Measurements from ENCODE around the gene LUZP1. TPM values are rescaled to one million over a fixed set of nuclear protein-coding genes. Genes with fewer than 3 reads are reported as not detected.

The LUZP1 gene
- total RNA-seq, 2 experiments from 2014 or later, result 18.4 to 19.1 TPM

DNA sequence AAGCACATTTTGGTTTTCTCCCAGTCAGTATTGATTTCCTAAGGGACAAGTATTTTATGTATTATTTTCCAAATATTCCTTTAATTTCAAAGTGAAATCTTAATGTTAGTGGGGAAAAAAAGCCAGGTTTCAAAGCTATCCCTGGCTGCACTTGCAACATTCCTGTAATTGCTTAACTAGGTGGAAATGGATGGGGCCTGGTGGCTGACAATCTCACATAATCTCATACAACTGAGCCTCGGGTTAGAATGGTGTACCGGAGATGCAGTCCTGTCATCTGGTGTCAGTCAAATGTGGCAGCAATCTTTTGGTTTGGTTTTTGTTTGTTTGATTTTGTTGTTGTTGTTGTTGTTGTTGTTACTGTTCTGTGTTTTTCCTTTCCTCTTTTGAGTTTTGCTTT, 103.3 kb downstream of the LUZP1 start:
- H3K9me3 Mint-ChIP-seq, result no peaks in the 10 kb centered on the region
- POLR2A ChIA-PET, result no interaction called here
- H3K36me3 Mint-ChIP-seq, result peaks cover 25% of the 10 kb centered on the region
- ATAC-seq (ENCODE audit: low read depth) (no peak), DNase-seq (no peak)
- no peak overlapping the region for H3K27ac Mint-ChIP-seq
- no peaks in the 10 kb centered on the region for H3K4me1 Mint-ChIP-seq
- no peaks in the 10 kb centered on the region for H3K27me3 Mint-ChIP-seq
- H3K4me3 Mint-ChIP-seq, result no peak overlapping the region

DNA sequence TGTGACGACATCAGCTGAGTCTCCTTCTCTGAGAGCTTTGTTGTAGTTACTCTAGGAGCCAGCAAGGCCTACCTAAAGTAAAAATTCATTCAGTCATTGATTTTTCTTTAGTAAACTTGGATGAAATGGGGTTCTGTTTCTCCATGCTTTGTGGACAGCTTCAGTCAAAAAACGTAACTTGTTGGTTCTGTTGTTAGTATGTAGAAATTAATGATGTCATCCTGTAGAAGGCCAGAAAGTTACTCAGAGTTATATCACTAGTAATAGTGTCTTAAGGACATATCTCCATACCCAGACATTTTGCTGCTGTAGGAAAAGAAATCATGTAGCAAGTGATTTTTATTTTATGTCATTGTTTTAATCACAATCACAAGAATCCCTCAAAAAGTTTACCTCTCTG, 106.4 kb downstream of the LUZP1 start:
- no peak for ATAC-seq (ENCODE audit: low read depth)
- DNase-seq, result no peak
- Mint-ChIP-seq H3K27ac (no peak overlapping the region), H3K4me1 (no peaks in the 10 kb centered on the region), H3K27me3 (no peaks in the 10 kb centered on the region), H3K36me3 (peaks cover 26% of the 10 kb centered on the region), H3K9me3 (no peaks in the 10 kb centered on the region), H3K4me3 (no peak overlapping the region)
- POLR2A ChIA-PET, result no interaction called here

DNA sequence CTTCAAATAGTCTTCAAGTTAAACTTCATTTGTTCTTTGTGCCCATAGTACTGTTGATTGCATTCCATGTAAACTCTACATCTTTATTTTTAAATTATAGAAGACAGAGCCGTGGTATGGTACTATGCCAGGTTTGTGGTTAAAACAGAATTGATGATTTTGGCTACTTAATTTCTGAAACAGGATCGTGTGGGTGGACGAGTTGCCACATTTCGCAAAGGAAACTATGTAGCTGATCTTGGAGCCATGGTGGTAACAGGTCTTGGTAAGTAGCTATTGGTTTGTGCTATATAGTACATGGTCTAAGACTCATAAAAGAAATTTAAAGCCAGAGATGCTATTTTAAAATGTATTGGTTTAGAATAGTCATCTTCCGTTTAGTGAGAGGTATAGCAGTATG, 111.4 kb downstream of the LUZP1 start:
- no peak for ATAC-seq (ENCODE audit: low read depth)
- peaks cover 21% of the 10 kb centered on the region for H3K36me3 Mint-ChIP-seq
- H3K27ac Mint-ChIP-seq, result no peak overlapping the region
- H3K27me3 Mint-ChIP-seq, result no peaks in the 10 kb centered on the region
- no peaks in the 10 kb centered on the region for H3K4me1 Mint-ChIP-seq
- no peaks in the 10 kb centered on the region for H3K9me3 Mint-ChIP-seq
- H3K4me3 Mint-ChIP-seq, result no peak overlapping the region
- no peak for DNase-seq
- POLR2A ChIA-PET, result interaction anchor here (0.8 kb wide), 1 partner anchor 79 kb away, joined by 5 read pairs; no protein-coding TSS in a partner anchor

GRCh38 chr1:23051290-23051909, 117.3 kb downstream of the LUZP1 start:
- H3K4me3 Mint-ChIP-seq, result no peak overlapping the region
- ATAC-seq (ENCODE audit: low read depth) (no peak), DNase-seq (no peak)
- no peaks in the 10 kb centered on the region for H3K27me3 Mint-ChIP-seq
- peaks cover 3% of the 10 kb centered on the region for H3K4me1 Mint-ChIP-seq
- POLR2A ChIA-PET, result no interaction called here
- no peak overlapping the region for H3K27ac Mint-ChIP-seq
- peaks cover 6% of the 10 kb centered on the region for H3K36me3 Mint-ChIP-seq
- H3K9me3 Mint-ChIP-seq, result no peaks in the 10 kb centered on the region

DNA sequence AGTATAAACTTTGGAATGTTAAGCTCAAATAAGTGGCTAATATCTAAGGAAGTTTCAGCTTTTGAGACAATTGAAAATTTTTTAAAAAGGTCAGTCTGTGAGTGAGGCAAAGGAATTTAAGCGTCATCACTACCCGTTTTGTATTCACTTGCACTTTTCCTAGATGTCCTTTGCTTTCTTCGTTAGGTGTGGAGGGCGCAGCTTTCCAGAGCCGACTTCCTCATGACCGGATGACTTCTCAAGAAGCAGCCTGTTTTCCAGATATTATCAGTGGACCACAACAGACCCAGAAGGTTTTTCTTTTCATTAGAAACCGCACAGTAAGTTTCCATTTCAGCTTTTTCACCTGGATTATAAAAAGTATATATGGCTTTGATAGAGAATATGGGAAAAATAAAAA, 118.5 kb downstream of the LUZP1 start:
- POLR2A ChIA-PET, result no interaction called here
- Mint-ChIP-seq H3K4me3 (no peak overlapping the region), H3K9me3 (no peaks in the 10 kb centered on the region), H3K27ac (no peak overlapping the region), H3K36me3 (peaks cover 10% of the 10 kb centered on the region), H3K4me1 (peaks cover 13% of the 10 kb centered on the region), H3K27me3 (no peaks in the 10 kb centered on the region)
- ATAC-seq (ENCODE audit: low read depth) (no peak), DNase-seq (no peak)

DNA sequence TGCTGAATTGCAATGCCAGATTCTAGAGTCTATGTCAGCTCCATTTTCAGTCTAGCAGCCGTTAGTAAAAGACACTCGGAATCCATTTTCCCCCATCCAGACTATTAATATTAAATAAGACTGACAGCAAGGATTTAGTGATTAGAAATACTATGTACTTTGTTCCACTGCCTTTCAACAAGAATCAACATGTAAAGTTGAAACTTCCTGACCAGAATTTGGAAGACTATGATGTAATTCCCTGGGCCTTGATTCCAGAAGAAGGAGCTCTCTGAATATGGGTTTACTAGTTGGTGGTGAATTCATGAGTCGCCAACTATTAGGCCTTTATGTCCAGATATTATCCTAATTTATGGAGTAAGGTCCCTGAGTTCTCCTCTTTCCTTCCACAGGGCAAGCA, 124.6 kb downstream of the LUZP1 start:
- peaks cover 17% of the 10 kb centered on the region for H3K36me3 Mint-ChIP-seq
- peaks cover 19% of the 10 kb centered on the region for H3K4me1 Mint-ChIP-seq
- H3K27me3 Mint-ChIP-seq, result no peaks in the 10 kb centered on the region
- no peaks in the 10 kb centered on the region for H3K9me3 Mint-ChIP-seq
- ATAC-seq (ENCODE audit: low read depth) (no peak), DNase-seq (no peak)
- no peak overlapping the region for H3K27ac Mint-ChIP-seq
- POLR2A ChIA-PET, result no interaction called here
- no peak overlapping the region for H3K4me3 Mint-ChIP-seq

DNA sequence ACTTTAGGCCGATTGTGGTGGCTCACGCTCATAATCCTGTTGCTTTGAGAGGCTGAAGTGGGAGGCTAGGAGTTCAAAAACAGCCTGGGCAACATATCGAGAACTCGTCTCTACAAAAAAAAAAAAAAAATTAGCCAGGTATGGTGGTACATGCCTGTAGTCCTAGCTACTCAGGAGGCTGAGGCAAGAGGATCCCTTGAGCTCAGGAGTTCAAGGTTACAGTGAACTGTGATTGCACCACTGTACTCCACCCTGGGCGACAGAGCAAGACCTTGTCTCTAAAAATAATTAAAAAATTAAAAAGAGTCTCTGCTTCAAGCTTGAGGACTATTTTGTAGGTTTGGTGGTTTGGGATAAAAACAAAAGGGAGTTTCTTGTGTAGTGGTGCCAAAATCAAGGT, 128.1 kb downstream of the LUZP1 start:
- POLR2A ChIA-PET, result interaction anchor here (0.6 kb wide), 1 partner anchor 1198 kb away, joined by 3 read pairs; no protein-coding TSS in a partner anchor
- DNase-seq (no peak), ATAC-seq (ENCODE audit: low read depth) (no peak)
- H3K27me3 Mint-ChIP-seq, result no peaks in the 10 kb centered on the region
- H3K27ac Mint-ChIP-seq, result no peak overlapping the region
- H3K4me3 Mint-ChIP-seq, result no peak overlapping the region
- H3K36me3 Mint-ChIP-seq, result peaks cover 14% of the 10 kb centered on the region
- peaks cover 9% of the 10 kb centered on the region for H3K4me1 Mint-ChIP-seq
- H3K9me3 Mint-ChIP-seq, result no peaks in the 10 kb centered on the region

DNA sequence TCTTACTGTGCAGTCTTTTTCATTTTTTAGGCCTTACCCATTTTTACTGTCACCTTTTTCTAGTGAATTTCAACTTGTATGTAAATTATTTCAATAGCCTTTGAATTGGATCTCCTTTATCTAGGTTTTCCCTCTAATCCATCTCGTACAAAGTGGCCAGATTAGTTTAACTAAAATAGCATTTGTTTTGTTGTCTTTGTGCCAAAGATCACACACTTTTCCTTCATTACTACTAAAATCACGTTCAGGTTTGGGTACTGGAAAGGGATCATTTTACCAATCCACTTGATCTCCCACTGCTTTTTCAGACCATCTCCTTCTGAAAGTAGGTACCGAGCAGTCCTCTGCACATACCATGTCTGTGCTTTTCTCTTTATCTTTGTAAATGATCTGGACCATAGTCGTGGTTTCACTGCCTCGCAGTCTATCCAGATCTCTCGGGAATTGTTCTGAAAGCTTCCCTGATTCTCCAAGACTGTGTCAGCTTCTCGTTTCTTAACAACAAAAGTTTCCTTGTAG, 129.3 kb downstream of the LUZP1 start:
- H3K4me1 Mint-ChIP-seq, result peaks cover 8% of the 10 kb centered on the region
- H3K4me3 Mint-ChIP-seq, result no peak overlapping the region
- POLR2A ChIA-PET, result no interaction called here
- H3K36me3 Mint-ChIP-seq, result peaks cover 13% of the 10 kb centered on the region
- ATAC-seq (ENCODE audit: low read depth) (no peak), DNase-seq (no peak)
- H3K27ac Mint-ChIP-seq, result no peak overlapping the region
- no peaks in the 10 kb centered on the region for H3K9me3 Mint-ChIP-seq
- no peaks in the 10 kb centered on the region for H3K27me3 Mint-ChIP-seq

DNA sequence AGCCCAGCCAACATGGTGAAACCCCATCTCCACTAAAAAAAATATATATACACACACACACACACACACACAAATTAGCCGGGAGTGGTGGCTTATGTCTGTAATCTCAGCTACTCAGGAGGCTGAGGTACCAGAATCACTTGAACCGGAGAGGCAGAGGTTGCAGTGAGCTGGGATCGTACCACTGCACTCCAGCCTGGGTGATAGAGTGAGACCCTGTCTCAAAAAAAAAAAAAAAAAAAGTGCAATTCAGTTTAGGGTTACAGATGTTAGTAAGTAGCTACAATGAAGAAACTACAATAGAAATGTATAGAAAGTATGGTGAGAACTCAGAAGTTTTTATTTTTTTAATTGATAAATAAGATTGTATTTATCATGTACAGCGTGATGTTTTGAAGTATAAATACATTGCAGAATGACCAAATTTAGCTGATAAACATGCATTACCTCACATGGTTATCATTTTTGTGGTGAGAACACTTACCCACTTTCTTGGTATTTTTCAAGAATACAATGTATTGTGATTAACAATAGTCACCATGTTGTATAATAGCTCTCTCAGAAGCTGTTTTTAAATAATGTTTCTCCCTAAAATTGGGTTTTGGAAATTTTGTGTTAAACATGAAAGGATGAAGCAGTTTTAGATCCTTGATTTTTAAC, 131.4 kb downstream of the LUZP1 start:
- no peaks in the 10 kb centered on the region for H3K9me3 Mint-ChIP-seq
- peaks cover 19% of the 10 kb centered on the region for H3K36me3 Mint-ChIP-seq
- H3K27me3 Mint-ChIP-seq, result no peaks in the 10 kb centered on the region
- POLR2A ChIA-PET, result interaction anchor here (0.7 kb wide), 2 partner anchors 18 to 63 kb away, joined by 3 read pairs; partner anchors contain the start of gene KDM1A
- peaks cover 8% of the 10 kb centered on the region for H3K4me1 Mint-ChIP-seq
- no peak overlapping the region for H3K4me3 Mint-ChIP-seq
- ATAC-seq (ENCODE audit: low read depth) (no peak), DNase-seq (no peak)
- no peak overlapping the region for H3K27ac Mint-ChIP-seq

DNA sequence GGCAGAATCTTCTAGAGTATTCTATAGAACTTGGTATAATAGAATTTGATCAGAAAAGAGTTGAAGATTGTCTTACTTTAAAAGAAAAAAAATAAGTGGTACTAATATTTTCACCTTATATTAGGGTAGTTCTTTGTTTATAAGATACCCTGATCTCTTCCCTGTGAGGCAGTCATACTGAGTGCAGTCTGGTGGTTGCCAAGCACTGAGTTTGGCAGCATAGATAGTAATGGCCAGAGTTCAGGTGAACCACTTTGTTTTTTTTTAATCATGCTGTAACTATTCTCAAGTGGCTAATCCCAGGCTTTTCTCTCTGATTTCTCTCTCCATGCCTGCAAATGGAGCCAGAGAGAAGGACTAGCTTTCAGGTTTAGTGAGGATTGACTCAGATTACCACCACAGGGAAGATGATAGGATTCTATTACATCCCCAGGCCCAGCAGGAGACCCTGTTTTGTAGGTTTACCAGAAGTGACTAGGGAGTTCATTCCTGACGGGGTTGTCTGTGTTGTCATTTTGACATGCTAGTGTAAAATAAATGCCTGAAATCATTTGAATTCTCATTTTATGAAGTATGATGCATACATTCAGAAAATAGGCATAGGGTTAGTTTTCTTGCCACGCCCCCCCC, 132.7 kb downstream of the LUZP1 start:
- no peak for DNase-seq
- Mint-ChIP-seq H3K36me3 (peaks cover 22% of the 10 kb centered on the region), H3K27me3 (no peaks in the 10 kb centered on the region), H3K4me1 (peaks cover 10% of the 10 kb centered on the region), H3K27ac (no peak overlapping the region), H3K4me3 (no peak overlapping the region), H3K9me3 (no peaks in the 10 kb centered on the region)
- POLR2A ChIA-PET, result no interaction called here
- ATAC-seq (ENCODE audit: low read depth), result no peak

Small RNA genes within 50 kb of the gene (microRNA-seq; reads per million reads assigned to microRNA genes)
- gene MIR3115 (not detected), gene MIR4419A (not detected)

Other genes with a start within 250 kb of the LUZP1 start
- not detected for gene LACTBL1, start 196.0 kb downstream of the LUZP1 start, total RNA-seq
- not detected for gene TEX46, start 153.0 kb downstream of the LUZP1 start, total RNA-seq
- 10 to 100 TPM; 55.2 to 57.0 TPM for gene KDM1A, start 149.4 kb downstream of the LUZP1 start, total RNA-seq
- not detected for gene HTR1D, start 48.6 kb upstream of the LUZP1 start, total RNA-seq
- gene HNRNPR, start 175.4 kb upstream of the LUZP1 start, total RNA-seq, result 100 to 1,000 TPM; 167 TPM
- gene ZNF436, start 201.0 kb upstream of the LUZP1 start, total RNA-seq, result 1 to 10 TPM; 8.1 to 8.2 TPM

Data from activated naive CD8-positive, alpha-beta T cell treated with anti-CD3 and anti-CD28 coated beads, Interleukin-2, amount 10 ng/mL, durations not matched to agents 7 days and 5 days (primary cell).